SK-N-SH (cell line): ENCODE data around the gene RNF169.

ENCODE experiments used
- TF ChIP-seq, protein P1 (sequence below): IDR thresholded peaks from 2 replicates; pipeline ENCODE4 v1.4.0; 2012; ENCODE audit warnings: low read depth
- TF ChIP-seq, protein P2 (sequence below): fragments of 200-600 bp; sonication (generic); IDR thresholded peaks from 2 replicates; pipeline ENCODE4 v1.6.1; 2017; ENCODE audit warnings: antibody characterized with exemption, mild to moderate bottlenecking, moderate library complexity

DNA sequence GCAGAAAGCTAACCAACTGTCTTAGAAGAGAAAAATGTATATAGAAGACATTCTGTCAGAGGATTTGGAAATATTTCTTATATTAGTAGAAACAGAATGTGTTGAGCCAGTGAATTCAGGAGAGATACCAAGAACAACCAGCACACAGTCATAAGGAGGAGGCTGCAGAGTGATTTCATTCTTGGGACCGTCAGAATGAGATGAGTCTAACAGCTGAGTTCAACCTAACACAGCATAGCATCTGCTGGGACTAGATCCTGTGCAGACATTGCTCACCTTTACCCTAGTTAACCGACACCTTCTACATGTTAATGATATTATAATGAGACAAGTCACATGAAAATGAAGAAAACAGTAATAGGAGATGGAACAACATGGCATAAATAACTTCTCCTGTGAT is 114.8 kb downstream of the RNF169 start:
- TF ChIP-seq, protein P1, sequence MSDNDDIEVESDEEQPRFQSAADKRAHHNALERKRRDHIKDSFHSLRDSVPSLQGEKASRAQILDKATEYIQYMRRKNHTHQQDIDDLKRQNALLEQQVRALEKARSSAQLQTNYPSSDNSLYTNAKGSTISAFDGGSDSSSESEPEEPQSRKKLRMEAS: no peak
- TF ChIP-seq, protein P2, sequence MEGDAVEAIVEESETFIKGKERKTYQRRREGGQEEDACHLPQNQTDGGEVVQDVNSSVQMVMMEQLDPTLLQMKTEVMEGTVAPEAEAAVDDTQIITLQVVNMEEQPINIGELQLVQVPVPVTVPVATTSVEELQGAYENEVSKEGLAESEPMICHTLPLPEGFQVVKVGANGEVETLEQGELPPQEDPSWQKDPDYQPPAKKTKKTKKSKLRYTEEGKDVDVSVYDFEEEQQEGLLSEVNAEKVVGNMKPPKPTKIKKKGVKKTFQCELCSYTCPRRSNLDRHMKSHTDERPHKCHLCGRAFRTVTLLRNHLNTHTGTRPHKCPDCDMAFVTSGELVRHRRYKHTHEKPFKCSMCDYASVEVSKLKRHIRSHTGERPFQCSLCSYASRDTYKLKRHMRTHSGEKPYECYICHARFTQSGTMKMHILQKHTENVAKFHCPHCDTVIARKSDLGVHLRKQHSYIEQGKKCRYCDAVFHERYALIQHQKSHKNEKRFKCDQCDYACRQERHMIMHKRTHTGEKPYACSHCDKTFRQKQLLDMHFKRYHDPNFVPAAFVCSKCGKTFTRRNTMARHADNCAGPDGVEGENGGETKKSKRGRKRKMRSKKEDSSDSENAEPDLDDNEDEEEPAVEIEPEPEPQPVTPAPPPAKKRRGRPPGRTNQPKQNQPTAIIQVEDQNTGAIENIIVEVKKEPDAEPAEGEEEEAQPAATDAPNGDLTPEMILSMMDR: no peak
